HCEC 1CT (cell line): ENCODE measurements around the gene GRAMD4.
A peak's percentile ranks its signal among the peaks of the same experiment; 100 is the strongest.

Experiments used
- DNase-seq: peaks from one replicate; pipeline ENCODE4 v3.0.0-alpha.2; 2017

Gene GRAMD4

DNA sequence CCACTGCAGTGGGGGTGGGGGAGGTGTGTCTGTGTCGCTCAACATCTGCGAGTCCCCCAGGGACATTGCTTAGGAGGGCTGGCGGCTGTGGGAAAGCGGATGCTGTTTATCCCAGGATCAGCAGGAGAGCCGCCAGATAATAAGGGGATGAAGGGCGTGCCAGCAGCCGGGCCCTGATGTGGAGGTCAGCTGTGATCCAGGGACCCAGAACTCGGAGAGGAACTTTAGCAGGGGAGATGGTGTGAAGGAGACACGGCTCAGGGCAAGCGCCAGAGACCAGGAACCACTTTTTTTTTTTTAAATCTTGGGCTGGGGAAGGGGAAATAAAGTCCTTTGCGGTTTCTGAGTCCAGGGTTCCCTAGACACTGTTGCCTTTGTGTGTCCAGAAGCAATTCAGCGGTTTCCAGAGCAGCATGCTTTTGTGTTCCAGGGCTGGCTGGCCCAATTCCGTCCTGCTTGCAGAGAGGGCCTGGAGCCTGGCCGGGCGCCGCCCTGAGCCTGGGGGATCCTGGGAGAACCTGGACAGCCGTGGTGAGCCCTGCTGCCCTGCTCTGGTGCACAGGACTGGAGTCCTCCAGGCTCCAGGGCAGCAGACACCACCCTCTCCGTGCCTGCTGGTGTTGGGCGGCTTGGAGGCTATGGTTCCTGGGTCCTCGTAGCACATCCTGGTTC, at the start of gene GRAMD4:
Gene GRAMD4 (plus strand): TSS at position 557 of the 672 bp plus-strand sequence. CDS start 6,414 bp downstream, outside the sequence.
- no peak for DNase-seq

- no peak for DNase-seq
Measured at GRCh38 chr22:46571642-46572250, 48.4 kb upstream of the GRAMD4 start.

- no peak for DNase-seq
Measured at GRCh38 chr22:46572911-46573780, 47.0 kb upstream of the GRAMD4 start.

GRCh38 chr22:46573781-46574437, 46.3 kb upstream of the GRAMD4 start:
- no peak for DNase-seq

- DNase-seq, result no peak
Measured at GRCh38 chr22:46574438-46574992, 45.7 kb upstream of the GRAMD4 start.

GRCh38 chr22:46574993-46575910, 44.9 kb upstream of the GRAMD4 start:
- DNase-seq, result no peak

DNA sequence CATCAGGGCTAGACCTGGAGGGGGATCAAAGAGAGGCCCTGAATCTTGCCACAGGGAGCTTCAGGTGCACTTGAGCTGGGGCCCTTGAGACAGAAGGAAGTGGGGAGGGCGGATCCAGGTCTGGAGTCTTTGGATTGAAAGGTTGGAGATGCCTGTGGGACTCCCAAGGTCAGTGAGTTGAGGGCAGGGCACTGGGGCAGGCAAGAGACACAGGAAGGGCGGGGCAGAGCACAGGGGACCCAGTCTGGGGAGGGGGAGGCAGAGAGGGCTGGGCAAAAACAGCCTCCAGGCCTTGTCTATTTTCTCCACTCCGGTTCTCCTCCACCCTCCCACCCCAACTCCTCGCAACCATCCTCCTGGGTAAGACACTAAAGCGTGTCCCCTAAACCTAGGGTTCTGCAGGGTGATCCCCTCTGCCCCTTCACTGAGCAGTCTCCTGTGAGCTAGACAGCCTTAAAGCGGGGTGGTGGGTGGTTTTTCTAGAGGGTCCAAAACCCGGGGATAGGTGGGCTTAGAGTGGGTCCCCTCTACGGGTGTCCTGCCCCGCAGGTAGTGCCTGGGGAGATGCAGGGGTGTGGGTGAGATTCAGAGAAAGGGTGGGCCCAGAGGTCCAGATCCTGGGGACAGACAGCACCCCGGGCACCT, 44.2 kb upstream of the GRAMD4 start:
- no peak for DNase-seq

DNA sequence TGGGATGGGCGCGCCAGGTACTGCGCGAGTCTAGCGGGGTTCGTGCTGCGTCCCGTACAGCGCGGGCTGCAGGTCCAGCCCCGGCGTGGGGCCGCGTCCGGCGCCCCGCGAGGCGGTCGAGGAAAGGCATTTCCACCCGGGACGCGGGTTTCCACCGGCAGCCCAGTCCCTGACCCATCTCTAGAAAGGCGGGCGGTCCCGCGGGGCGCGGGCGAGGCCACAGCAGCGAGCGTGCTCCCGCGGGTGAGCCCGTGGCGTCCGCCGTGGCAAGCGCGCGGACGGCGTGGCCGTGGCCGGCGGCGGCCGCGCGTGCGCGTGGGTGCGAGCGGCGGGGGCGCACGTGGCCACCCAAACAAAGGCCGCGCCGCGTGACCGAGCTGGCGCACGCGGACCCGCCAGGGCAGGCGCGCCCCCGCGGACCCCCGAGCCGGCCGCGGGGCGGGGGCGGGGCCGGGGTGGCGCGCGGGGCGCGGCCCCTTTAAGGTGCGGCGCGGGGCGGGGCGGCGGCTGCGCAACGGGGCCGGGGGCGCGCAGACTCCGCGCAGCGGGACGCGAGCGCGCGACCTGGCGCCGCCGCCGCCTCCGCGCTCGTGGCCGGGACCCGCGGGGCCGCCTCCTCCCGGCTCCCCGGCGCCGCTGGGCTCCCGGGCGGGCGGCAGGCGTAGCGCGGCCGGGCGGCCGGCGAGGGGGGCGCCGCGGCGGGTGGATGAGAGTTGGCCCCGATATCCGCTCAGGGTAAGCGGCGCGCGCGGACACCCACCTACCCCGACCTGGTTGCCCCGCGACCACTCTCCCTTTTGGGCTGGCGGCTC, 43.4 kb upstream of the GRAMD4 start:
- DNase-seq, result peak; percentile 40

DNA sequence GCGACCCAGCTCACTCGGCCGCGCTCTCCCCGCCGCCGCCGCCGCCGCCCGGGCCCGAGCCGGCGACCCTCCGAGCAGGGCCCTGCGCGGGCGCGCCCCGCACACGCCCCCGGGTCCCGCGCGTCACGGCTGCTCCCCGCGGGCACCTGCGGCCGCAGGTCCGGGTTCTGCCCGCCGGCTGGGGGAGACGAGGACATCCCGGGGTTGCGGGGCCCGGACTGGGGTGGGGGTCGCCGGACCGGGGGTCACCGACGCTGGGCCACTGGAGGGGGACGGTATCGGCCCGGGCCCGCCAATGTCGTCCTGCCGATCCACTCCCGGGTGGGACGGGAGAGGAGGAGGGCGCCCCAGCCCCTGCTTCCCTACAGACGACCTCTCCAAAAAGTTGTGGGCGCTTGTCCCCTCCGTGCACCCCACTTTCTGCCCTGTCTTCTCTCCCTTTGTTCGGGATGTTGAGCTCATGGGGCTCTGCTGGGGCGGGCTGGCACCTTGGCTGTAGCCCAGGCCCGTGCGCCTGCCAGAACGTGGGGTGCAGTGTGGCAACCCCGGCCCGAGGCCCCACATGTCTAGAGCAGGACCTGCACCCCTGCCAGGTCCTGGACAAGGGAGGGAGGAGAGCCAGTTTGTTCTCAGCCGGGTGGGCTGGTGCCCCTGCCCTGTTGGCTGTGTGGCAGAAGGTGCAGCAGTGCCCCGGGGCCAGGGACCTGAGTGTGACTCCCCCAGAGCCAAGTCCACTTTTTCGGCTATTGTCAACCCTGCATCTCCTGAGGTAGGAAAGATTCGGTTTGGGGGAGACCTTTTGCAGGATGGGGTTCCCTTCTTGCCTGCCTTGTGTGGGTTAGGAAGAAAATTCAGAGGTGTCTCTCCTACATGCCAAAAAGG, 42.6 kb upstream of the GRAMD4 start:
- no peak for DNase-seq

- no peak for DNase-seq
Measured at GRCh38 chr22:46578251-46578823, 41.8 kb upstream of the GRAMD4 start.

DNA sequence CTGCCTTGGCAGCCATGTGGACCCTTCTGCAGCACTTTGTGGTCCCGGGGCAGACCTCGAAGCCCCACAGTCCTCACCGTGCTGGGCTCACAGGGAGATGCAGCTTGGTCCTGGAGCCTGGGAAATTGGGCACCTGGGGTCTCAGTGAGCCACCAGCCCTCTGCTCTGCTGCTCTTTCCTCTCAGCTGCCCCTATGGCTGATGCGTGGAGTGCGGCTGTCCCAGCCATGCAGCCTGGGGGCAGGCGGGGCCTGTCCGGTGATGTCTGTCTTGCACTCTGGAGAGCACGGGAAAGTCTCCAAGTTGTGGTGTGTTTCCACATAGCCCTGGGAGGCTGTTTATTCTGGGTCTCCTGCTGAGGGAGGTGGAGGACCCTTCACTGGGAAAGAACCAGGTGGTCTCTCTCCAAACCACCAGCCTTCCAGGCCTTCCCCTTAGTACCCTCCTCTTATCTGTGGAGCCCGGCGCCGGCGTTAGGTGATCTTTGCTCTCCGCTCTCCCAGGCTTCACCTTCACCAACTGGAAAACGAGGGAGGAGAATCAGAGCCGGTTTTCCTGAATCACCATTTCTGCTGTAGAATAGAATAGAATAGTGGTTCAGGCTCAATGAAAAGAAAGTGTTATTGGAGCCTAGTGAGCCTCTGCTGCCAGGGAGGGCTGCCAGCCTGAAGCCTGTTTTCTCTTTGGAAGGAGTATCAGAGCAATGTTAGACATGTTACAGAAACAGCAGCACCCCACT, 41.2 kb upstream of the GRAMD4 start:
- DNase-seq, result no peak

DNA sequence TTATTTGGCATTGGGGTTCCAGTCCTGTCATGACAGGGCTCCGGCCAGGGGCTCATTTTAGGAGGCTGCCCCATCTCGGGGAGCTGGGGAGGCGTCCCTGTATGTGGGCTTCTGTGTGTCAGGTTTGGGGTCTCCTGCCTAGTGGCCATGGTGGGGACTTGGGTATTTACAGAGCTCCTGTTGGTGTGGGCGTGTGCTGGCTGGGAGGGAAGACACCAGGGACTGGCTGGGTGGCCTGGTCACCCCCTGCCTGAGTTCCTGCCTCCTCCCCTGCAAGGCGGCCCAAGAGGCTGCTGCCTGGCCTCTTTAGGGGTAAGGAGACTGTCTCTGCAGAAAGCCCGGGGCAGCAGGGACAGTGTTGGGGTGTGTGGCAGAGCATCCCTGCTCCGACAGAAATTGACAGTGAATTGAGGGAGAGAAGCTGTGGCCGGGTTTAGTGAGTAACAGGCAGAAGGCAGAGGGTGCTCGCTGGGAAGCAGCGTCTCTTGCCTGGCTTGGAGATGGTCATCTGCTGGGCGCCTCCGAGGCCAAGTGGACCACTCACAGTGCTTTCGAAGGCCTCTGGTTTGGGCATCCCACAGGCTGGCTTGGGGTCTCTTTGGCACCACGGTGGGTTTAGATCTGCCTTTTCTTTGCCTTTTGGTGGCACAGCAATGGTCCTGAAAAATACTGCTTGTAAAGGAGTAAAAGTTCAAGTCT, 40.3 kb upstream of the GRAMD4 start:
- DNase-seq, result no peak

DNA sequence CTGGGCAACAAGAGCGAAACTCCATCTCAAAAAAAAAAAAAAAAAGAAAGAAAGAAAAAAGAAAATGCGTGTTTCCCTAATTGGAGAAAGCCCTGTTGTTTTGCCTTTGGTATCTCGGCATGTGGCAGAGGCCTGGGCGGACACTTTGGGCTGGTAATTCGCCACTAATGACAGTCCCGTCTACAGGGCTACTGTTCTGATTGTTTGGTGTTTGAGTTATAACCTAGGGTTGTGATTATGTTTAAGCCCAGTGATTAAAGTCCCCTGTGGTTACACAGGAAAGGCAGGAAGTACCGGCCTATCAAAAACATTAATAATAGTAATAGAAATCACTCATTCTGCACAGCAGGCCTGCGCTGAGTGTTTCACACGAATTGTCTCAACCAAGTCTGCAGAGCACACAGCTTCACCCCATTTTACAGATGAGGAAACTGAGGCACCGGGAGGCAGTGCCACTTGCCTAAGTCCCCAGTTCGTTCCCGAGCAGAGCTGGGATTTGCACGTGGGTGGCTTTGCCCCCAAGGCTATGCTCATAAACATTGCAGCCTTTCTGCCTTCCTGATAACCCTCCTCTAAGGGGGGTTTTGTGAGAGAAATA, 39.1 kb upstream of the GRAMD4 start:
- DNase-seq, result no peak

GRCh38 chr22:46581538-46582244, 38.5 kb upstream of the GRAMD4 start:
- no peak for DNase-seq

DNA sequence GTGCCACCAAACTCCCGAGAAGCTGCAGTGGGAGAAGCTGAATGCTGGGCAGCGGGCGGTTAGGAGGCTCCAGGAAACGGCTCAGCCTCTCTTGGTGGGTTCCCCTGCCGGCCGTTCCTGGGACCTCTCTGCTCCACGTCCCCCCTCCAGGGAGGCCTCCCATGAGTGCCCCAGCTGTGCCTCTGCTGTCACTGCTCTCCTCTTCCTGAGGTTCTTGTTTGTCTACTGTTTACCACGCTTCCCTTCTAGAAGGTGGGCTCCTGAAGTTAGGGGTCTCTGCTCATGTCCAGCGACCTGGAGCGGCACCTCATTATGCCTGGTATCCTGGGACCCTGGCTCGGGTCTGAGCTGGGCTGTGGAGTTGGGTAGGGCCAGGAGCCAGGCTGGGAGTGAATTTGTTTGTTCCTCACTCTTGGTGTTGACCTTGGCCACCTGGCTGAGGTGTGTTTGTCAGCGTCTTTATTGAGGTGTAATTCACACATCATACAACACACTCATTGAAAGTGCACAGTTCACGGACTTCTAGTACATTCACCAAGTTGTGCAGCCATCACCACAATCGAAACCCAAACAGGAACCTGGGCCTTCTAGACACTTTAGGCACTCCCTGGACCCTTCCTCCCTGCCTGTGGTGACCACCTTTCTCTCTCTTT, 37.8 kb upstream of the GRAMD4 start:
- DNase-seq, result no peak

- no peak for DNase-seq
Measured at GRCh38 chr22:46583571-46583970, 36.6 kb upstream of the GRAMD4 start.
